ENCODE data around the gene GABRA5. TPM values are rescaled to one million over a fixed set of nuclear protein-coding genes. Genes with fewer than 3 reads are reported as not detected.

Gene GABRA5
- total RNA-seq, 1 experiment from 2014 or later: 4.9 TPM

- no peaks in the 10 kb centered on the region for H3K23me2 ChIP-seq (ENCODE audit: insufficient read length, low read depth, low read length, poor library complexity, severe bottlenecking)
Observed at GRCh38 chr15:26850161-26850560, 16.7 kb upstream of the GABRA5 start.

More at GRCh38 chr15:26850161-26850560, 16.7 kb upstream of the GABRA5 start:
- Mint-ChIP-seq H3K9me3 (peaks cover 8 to 12% of the 10 kb centered on the region in 2 experiments; a peak in 4 of 5 replicates), H3K4me3 (no peak overlapping the region), H3K4me1 (peaks cover 0 to 9% of the 10 kb centered on the region in 2 experiments), H3K27me3 (ENCODE audit: low read depth) (no peaks in the 10 kb centered on the region), H3K27ac (no peak overlapping the region), H3K36me3 (ENCODE audit: insufficient read depth in 1 of 3, low read depth in 3 of 3) (peaks cover 0 to 12% (median 2%) of the 10 kb centered on the region in 3 experiments; a peak in 4 of 7 replicates)
- H3K4ac ChIP-seq (ENCODE audit: low read depth, low read length): no peak overlapping the region
- H3K18ac ChIP-seq (ENCODE audit: insufficient read length, low read depth, low read length): no peak overlapping the region
- no peaks in the 10 kb centered on the region for H3K79me1 ChIP-seq (ENCODE audit: insufficient read depth, low read depth, low read length, poor library complexity, severe bottlenecking)
- no peak overlapping the region for H2BK15ac ChIP-seq (ENCODE audit: low read depth, low read length)
- no peaks in the 10 kb centered on the region for H4K20me1 ChIP-seq (ENCODE audit: control insufficient read depth, insufficient read depth, insufficient read length)
- H3K4me2 ChIP-seq (ENCODE audit: insufficient read depth, insufficient read length, low read length): no peak overlapping the region
- no peak overlapping the region for H3T11ph ChIP-seq (ENCODE audit: low read length)
- no peak overlapping the region for H2AFZ ChIP-seq (ENCODE audit: low read length)
- H3K23ac ChIP-seq (ENCODE audit: insufficient read length, low read depth, low read length): no peak overlapping the region
- no peak overlapping the region for H2AK5ac ChIP-seq (ENCODE audit: insufficient read length, low read length)
- H2BK5ac ChIP-seq (ENCODE audit: insufficient read length, low read length): no peak overlapping the region
- H3K9me3 ChIP-seq (ENCODE audit: control insufficient read depth, low read depth, low read length): no peaks in the 10 kb centered on the region
- H3K4me1 ChIP-seq (ENCODE audit: insufficient read depth, low read length): peaks cover 2% of the 10 kb centered on the region
- no peak overlapping the region for H2BK20ac ChIP-seq (ENCODE audit: low read depth, low read length, poor library complexity, severe bottlenecking)
- H4K8ac ChIP-seq (replicated peaks; ENCODE audit: insufficient read length, low read depth, low read length): no peak overlapping the region
- no peak overlapping the region for H3K27ac ChIP-seq (ENCODE audit: insufficient read length, low read depth, low read length)
- H3K56ac ChIP-seq (ENCODE audit: insufficient read length, low read depth, low read length): no peak overlapping the region
- no peaks in the 10 kb centered on the region for H3K27me3 ChIP-seq (ENCODE audit: insufficient read depth, low read length)
- no peaks in the 10 kb centered on the region for H3K79me2 ChIP-seq (ENCODE audit: insufficient read depth, low read length)
- H4K5ac ChIP-seq (ENCODE audit: insufficient read length, low read depth, low read length): no peak overlapping the region
- H3K14ac ChIP-seq (ENCODE audit: insufficient read depth, low read length): no peak overlapping the region
- no peak overlapping the region for H4K91ac ChIP-seq (ENCODE audit: insufficient read length, low read depth, low read length)
- H2BK120ac ChIP-seq (ENCODE audit: low read depth, low read length, poor library complexity, severe bottlenecking): no peak overlapping the region
- no peak for TF ChIP-seq CTCF (conservative IDR thresholded peaks at IDR 0.05)
- no peak overlapping the region for H3K9ac ChIP-seq (ENCODE audit: extremely low read depth, insufficient read length, low read length)
- no CpG with 5 or more reads among the region's 3 CpGs for WGBS (ENCODE audit: extremely low coverage, insufficient read length, low lambda C conversion rate)
- no peak for DNase-seq
- H2BK12ac ChIP-seq (ENCODE audit: insufficient read length, low read depth, low read length): no peak overlapping the region
